Stimulated activated CD4-positive, alpha-beta T cell treated with anti-CD3 and anti-CD28 coated beads, Interleukin-15, amount 100 ng/mL, for 24 hours (primary cell): ENCODE results near the gene RSRC2.
"Not testable (repeated sequence)": the region's sequence is repeated elsewhere in the genome, so short reads cannot be mapped to it uniquely, and the experiment has no call there.

Source experiments
- DNase-seq: peaks from one replicate; pipeline ENCODE4 v3.0.0-alpha.2; 2020

RSRC2 gene

DNA sequence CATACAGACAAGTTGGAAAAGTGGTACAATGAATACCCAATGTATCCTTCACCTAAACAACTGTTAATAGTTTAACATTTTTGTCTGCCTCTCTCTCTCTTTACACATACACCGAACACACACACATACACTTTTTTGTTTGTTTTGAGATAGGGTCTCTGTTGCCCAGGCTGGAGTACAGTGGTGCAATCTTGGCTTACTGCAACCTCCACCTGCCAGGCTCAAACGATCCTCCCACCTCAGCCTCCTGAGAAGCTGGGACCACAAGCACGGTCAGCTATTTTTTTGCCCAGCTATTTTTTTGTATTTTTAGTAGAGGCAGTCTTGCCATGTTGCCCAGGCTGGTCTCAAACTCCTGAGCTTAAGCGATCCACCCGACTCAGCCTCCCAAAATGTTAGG is 42.8 kb downstream of the RSRC2 start:
- DNase-seq: no peak

GRCh38 chr12:122481861-122482260 is 44.9 kb downstream of the RSRC2 start:
- no peak for DNase-seq

- no peak for DNase-seq
Measured at GRCh38 chr12:122480753-122481152, 46.0 kb downstream of the RSRC2 start.

GRCh38 chr12:122474324-122474716 is 52.4 kb downstream of the RSRC2 start:
- no peak for DNase-seq

DNA sequence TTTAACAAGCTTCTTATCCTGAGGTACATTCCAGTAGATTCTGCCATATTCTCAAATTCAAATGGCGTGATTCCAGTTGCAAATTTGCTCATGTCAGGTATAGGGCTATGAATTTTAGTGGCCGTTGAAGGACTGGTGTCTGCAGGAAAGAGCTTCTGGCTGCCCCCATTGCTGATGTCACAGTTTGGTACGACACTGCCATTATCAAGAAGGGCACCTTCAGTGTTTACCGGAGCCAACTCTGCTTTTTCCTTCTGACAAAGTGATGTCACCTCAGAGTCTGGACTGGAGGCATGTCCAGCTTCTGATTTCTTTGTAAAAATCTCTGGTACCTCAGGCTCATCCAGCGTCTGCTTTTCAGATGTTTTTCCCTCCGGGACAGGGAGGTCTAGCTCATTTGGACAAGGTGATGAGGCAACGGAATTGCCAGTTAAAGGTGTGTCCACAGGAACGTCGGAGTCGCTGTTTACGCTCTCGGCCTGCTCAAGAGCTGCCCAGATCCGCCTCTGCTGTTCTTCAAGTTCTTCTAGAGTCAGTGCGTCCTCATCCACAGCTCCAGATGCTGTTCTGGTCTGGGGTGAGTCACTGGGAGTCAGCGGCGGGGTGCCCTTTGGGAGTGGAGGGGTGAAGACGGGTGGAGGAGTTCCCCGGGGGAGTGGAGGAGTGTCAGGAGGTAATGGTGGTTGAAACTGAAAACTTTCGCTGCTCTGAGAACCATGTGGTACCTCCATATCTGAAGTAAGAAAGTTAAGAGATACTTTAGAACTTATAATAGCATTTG is 53.0 kb downstream of the RSRC2 start:
- peak; percentile 83 for DNase-seq

DNA sequence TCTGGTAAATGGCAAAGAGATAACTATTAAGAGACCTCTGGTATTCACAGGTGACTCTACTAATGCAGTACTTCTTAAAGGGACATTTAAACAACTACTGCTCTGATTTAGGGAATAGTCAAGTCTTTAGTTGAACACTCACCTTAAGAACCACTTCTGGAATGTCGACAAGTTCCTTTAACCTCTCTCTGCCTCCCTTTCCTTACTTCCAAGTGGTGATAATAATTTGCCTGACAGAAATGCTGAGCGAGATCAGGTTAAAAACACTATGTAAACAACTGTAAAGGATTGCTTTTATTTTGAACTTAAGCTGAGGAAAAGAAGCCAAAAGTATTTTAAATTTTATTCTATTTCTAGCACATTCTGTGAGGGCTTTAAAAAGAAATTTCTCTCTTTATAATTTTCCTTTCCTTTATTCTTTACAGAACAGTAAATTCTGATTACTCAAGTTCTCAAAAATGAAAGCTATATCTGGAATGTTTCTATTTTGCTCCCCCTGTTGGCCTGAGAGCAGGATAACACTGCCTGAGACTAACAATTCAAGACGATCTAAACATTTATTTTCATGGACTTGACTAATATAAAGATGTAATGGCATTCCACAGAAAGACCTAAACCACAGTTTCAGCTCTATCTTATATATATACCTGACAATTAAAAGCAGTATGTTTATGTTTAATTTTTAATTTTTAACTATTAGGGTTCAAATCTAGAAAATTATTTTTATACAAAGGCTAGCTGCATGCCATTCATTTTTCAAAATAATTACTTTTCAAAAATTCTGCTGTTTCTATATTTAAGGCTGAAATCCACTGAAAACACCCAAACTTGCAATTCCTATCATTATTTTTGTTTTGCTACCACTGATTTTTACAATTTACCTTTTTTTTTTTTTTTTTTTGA is 55.2 kb downstream of the RSRC2 start:
- DNase-seq: no peak

DNA sequence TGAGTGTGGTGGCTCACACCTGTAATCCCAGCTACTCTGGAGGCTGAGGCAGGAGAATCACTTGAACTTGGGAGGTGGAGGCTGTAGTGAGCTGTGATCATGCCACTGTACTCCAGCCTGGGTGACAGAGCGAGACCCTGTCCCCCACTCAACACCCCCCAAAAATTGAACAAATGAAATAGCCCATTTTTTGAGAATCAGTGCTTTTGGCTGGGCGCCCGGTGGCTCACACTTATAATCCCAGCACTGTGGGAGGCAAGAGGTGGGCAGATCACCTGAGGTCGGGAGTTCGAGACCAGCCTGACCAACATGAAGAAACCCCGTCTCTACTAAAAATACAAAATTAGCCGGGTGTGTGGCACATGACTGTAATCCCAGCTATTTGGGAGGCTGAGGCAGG is 56.2 kb downstream of the RSRC2 start:
- not testable (repeated sequence) for DNase-seq

DNA sequence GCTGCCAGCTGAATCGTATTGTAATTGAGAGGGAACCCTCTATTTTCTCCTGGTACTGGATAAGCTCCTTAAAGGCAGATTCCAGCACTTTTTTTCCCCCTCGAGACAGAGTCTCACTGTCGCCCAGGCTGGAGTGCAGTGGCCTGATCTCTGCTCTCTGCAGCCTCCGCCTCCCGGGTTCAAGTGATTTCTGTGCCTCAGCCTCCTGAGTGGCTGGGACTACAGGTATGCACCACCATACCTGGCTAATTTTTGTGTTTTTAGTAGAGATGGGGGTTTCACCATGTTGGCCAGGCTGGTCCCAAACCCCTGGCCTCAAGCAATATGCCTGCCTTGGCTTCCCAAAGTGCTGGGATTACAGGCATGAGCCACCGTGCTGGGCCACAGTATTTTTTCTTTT is 56.9 kb downstream of the RSRC2 start:
- not testable (repeated sequence) for DNase-seq

DNA sequence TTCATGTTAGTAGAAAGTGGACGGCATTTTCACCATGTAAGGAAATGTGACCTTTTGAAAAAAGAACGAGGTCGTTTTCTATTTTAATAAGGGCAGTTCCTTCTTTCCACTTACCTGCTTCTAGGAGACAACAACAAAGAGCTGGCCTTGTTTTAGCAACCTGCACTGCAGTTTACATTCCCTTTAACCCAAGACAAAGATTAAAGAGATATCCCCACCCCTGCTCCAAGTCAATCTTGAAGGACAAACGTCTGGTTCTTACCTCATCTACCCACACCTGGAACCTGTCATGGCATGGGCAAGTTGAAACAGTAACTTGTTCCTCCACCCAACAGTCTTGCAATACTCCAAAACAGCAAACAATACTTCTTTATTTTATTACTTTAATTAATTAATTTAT is 58.8 kb downstream of the RSRC2 start:
- DNase-seq: no peak

DNA sequence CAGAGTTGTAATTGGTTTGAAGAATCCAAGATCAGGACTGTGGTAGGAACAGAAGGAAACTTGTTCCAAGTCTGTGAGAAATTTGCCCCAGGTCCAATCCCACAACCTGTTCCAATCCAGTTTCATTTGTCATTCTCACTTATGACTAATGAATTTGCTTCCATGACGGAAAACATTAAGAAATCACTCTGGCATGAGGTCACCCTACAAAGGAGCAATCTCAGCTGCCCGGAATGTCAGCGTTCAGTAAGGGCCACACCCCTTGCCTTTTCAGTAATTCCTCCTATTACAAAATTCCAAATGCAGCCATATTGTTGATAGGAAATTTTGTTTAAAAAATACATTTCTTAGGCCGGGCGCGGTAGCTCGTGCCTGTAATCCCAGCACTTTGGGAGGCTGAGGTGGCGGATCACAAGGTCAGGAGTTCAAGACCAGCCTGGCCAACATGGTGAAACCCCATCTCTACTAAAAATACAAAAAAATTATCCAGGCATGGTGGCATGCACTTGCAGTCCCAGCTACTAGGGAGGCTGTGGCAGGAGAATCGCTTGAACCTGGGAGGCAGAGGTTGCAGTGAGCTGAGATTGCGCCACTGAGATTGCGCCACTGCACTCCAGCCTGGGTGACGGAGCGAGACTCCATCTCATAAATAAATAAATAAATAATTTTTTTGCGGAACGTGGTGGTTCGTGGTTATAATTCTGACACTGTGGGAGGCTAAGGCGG is 62.3 kb downstream of the RSRC2 start:
- DNase-seq: not testable (repeated sequence)

GRCh38 chr12:122460641-122461040 is 66.1 kb downstream of the RSRC2 start:
- DNase-seq: no peak

- DNase-seq: no peak
Measured at GRCh38 chr12:122460061-122460460, 66.7 kb downstream of the RSRC2 start.

GRCh38 chr12:122459211-122459610 is 67.5 kb downstream of the RSRC2 start:
- DNase-seq: no peak

DNA sequence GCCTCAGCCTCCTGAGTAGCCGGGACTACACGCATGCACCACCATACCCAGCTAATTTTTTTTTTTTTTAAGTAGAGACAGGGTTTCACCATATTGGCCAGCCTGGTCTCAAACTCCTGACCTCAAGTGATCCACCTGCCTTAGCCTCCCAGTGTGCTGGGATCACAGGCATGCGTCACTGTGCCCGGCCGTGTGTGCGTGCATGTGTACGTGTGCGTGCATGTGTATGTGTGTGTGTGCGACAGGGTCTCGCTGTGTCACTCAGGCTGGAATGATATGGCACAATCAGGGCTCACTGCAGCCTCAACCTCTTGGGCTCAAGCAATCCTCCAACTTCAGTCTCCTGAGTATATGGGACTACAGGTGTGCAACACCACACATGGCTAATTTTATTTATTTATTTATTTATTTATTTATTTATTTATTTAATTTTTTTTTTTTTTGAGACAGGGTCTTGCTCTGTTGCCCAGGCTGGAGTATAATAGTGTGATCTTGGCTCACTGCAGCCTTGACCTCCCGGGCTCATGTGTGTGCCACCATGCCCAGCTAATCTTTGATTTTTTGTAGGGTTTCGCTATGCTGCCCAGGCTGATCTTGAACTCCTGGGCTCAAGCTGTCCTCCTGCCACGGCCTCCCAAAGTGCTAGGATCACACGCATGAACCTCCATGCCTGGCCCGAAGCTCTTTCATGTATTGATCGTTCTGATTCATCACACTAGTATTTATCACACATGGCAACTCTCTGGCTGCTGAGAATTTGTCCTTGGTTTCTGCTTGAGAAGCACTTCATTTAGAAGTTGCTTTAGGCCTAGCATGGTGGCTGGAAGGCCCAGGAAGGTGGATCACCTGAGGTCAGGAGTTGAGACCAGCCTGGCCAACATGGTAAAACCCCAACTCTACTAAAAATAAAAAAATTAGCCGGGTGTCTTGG is 68.4 kb downstream of the RSRC2 start:
- DNase-seq: no peak

DNA sequence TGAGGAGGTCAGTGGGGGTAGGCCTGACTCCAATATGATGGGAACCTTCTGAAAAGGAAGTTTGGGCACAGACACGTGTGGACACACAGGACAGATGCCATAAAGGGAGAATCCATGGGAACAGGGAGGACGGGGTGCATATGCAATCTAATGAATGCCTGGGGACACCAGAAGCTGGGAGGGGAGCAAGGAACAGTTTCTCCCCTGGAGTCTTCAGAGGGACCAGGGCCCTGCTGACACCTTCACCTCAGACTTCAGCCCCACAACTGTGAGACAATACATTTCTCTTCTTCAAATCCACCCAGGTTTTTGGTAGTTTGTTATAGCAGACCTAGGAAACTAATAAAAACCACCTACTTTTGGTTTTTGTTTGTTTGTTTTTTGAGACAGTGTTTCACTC is 69.1 kb downstream of the RSRC2 start:
- DNase-seq: no peak

DNA sequence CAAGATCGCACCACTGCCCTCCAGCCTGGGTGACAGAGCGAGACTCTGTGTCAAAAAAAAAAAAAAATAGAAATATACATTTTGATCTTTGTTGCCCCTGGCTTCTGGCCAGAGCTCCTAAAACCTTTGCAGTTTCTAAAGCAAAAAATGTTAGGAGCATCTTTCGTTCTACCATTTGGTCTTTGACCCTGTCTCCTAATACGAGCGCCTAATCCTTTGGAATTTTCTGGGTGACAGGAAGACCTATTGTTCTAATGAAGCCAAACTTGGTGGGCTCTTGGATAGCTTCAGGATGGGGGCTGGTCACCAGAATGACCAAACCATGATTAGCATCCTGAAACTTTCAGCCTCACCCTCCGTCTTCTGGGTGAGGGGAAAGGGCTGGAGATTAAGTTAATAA is 72.0 kb downstream of the RSRC2 start:
- no peak for DNase-seq

- DNase-seq: no peak
Measured at GRCh38 chr12:122454250-122454721, 72.5 kb downstream of the RSRC2 start.
